SK-N-SH (cell line): ENCODE results near the gene FXR2.

Source experiments
- GABPA ChIP-seq: IDR thresholded peaks from 2 replicates; pipeline ENCODE4 v1.4.0; 2012; ENCODE audit warnings: low read depth, mild to moderate bottlenecking
- MXI1 ChIP-seq: IDR thresholded peaks from 2 replicates; pipeline ENCODE4 v1.6.1; 2012; ENCODE audit warnings: mild to moderate bottlenecking, low read depth, low read length, improper control_type of control experiment
- TF ChIP-seq, protein P1 (sequence below): fragments of 200-600 bp; sonication (generic); IDR thresholded peaks from 2 replicates; pipeline ENCODE4 v1.6.1; 2017; ENCODE audit warnings: antibody characterized with exemption, mild to moderate bottlenecking, moderate library complexity

DNA sequence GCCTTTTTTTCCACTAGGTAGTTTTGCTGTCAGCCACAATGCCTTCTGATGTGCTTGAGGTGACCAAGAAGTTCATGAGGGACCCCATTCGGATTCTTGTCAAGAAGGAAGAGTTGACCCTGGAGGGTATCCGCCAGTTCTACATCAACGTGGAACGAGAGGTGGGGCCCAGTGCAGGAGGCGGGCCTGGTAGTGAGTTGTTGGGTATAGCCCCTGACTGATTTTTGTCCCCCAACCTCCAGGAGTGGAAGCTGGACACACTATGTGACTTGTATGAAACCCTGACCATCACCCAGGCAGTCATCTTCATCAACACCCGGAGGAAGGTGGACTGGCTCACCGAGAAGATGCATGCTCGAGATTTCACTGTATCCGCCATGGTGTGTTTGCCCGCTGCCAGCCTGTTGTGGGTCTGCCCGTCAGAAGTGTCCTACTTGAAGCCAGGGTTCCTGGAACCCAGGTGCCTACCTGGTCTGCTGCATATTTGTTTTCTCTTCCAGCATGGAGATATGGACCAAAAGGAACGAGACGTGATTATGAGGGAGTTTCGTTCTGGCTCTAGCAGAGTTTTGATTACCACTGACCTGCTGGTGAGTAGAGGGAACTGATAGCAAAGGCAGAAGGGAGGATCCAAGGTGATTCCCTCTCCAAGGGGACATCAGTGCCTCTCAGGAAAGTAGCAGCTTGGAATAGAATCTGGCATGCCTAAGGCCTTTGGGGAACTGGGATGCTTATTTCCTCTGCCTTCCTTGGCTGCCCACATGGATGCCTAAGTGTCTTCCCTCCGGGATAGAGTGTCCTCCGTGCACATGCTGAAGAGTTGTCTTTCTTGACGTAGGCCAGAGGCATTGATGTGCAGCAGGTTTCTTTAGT lies 37.1 kb downstream of the FXR2 start:
- TF ChIP-seq, protein P1, sequence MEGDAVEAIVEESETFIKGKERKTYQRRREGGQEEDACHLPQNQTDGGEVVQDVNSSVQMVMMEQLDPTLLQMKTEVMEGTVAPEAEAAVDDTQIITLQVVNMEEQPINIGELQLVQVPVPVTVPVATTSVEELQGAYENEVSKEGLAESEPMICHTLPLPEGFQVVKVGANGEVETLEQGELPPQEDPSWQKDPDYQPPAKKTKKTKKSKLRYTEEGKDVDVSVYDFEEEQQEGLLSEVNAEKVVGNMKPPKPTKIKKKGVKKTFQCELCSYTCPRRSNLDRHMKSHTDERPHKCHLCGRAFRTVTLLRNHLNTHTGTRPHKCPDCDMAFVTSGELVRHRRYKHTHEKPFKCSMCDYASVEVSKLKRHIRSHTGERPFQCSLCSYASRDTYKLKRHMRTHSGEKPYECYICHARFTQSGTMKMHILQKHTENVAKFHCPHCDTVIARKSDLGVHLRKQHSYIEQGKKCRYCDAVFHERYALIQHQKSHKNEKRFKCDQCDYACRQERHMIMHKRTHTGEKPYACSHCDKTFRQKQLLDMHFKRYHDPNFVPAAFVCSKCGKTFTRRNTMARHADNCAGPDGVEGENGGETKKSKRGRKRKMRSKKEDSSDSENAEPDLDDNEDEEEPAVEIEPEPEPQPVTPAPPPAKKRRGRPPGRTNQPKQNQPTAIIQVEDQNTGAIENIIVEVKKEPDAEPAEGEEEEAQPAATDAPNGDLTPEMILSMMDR = no peak
- TF ChIP-seq GABPA (no peak), MXI1 (no peak)
